Neural progenitor cell (in vitro differentiated cells): ENCODE data around the gene SLC46A3. TPM values are rescaled to one million over a fixed set of nuclear protein-coding genes. Genes with fewer than 3 reads are reported as not detected.

Experiments used
- DNase-seq: peaks from one replicate; pipeline ENCODE4 v3.0.0-alpha.2; 2016; ENCODE audit warnings: low spot score
- H2AFZ ChIP-seq: fragments of 200-600 bp; sonication (generic); replicated peaks from 2 replicates; pipeline ENCODE4 v1.6.1; 2016; ENCODE audit warnings: antibody characterized with exemption
- H3F3A ChIP-seq: fragments of 200-600 bp; sonication (generic); 2 replicates; pipeline ENCODE4 v1.6.1; 2016; ENCODE audit warnings: antibody characterized with exemption, low read depth
- H3K27ac ChIP-seq: fragments of 200-600 bp; sonication (generic); 2 replicates; pipeline ENCODE4 v1.5.1; 2016; ENCODE audit warnings: mild to moderate bottlenecking
- H3K27me3 ChIP-seq: fragments of 200-600 bp; sonication (generic); 2 replicates; pipeline ENCODE4 v1.6.1; 2016; ENCODE audit warnings: mild to moderate bottlenecking, moderate library complexity
- H3K36me3 ChIP-seq: fragments of 200-600 bp; sonication (generic); 2 replicates; pipeline ENCODE4 v1.5.1; 2016
- H3K4me1 ChIP-seq: fragments of 200-600 bp; sonication (generic); 2 replicates; pipeline ENCODE4 v1.6.1; 2016; ENCODE audit warnings: mixed run types
- H3K4me2 ChIP-seq: fragments of 200-600 bp; sonication (generic); 2 replicates; pipeline ENCODE4 v1.6.1; 2016
- H3K4me3 ChIP-seq: fragments of 200-600 bp; sonication (generic); 2 replicates; pipeline ENCODE4 v1.5.1; 2016
- H3K79me2 ChIP-seq: fragments of 200-600 bp; sonication (generic); 2 replicates; pipeline ENCODE4 v1.6.1; 2016; ENCODE audit warnings: low read depth
- H3K9ac ChIP-seq: fragments of 200-600 bp; sonication (generic); 2 replicates; pipeline ENCODE4 v1.6.1; 2016
- H3K9me3 ChIP-seq: fragments of 200-600 bp; sonication (generic); 2 replicates; pipeline ENCODE4 v1.5.1; 2016; ENCODE audit warnings: low read depth
- H4K20me1 ChIP-seq: fragments of 200-600 bp; sonication (generic); 2 replicates; pipeline ENCODE4 v1.6.1; 2016; ENCODE audit warnings: low read depth
- H3K27ac Mint-ChIP-seq: 3 replicates; pipeline ENCODE4 v1.8.0; 2021; ENCODE audit warnings: mixed read lengths
- H3K27me3 Mint-ChIP-seq: 2 replicates; pipeline ENCODE4 v1.8.0; 2022; ENCODE audit warnings: low read depth, mild to moderate bottlenecking, inconsistent platforms, moderate library complexity, mixed read lengths; ENCODE audit not compliant: insufficient read depth
- H3K36me3 Mint-ChIP-seq: 3 replicates; pipeline ENCODE4 v1.8.0; 2021; ENCODE audit warnings: mixed read lengths
- H3K4me1 Mint-ChIP-seq: 3 replicates; pipeline ENCODE4 v1.8.0; 2021; ENCODE audit warnings: mixed read lengths
- H3K4me3 Mint-ChIP-seq: 3 replicates; pipeline ENCODE4 v1.8.0; 2021; ENCODE audit warnings: mild to moderate bottlenecking, moderate library complexity, mixed read lengths
- H3K9me3 Mint-ChIP-seq: 3 replicates; pipeline ENCODE4 v1.8.0; 2020; ENCODE audit warnings: mixed read lengths
- CTCF ChIP-seq: fragments of 200-600 bp; sonication (generic); IDR thresholded peaks from 2 replicates; pipeline ENCODE4 v1.5.1; 2017; ENCODE audit warnings: antibody characterized with exemption, mild to moderate bottlenecking
- EZH2 ChIP-seq: fragments of 200-600 bp; sonication (generic); IDR thresholded peaks from 2 replicates; pipeline ENCODE4 v1.6.1; 2017; ENCODE audit warnings: antibody characterized with exemption, mild to moderate bottlenecking, moderate library complexity
- EZH2phosphoT487 ChIP-seq: fragments of 200-600 bp; sonication (generic); IDR thresholded peaks from 2 replicates; pipeline ENCODE4 v1.6.1; 2017; ENCODE audit warnings: antibody characterized with exemption
- total RNA-seq: library from RNA; depleted of rRNA; stranded (reverse); fragments of >200 nt; gene quantifications from 2 replicates; pipeline ENCODE4 v1.2.3, GENCODE V29; 2015; ENCODE audit warnings: low replicate concordance

SLC46A3 gene
- total RNA-seq, 1 donor from 2014 or later: not detected

GRCh38 chr13:28755546-28755870 is 36.7 kb upstream of the SLC46A3 start:
- no peaks in the 10 kb centered on the region for H3K36me3 ChIP-seq
- no peaks in the 10 kb centered on the region for H3K79me2 ChIP-seq
- TF ChIP-seq CTCF (no peak), EZH2phosphoT487 (no peak), EZH2 (no peak)
- H3K9me3 Mint-ChIP-seq: peaks cover 25% of the 10 kb centered on the region
- H2AFZ ChIP-seq: peak overlapping the region; percentile 89
- no peak overlapping the region for H3K4me3 ChIP-seq
- H4K20me1 ChIP-seq: no peaks in the 10 kb centered on the region
- peaks cover 14% of the 10 kb centered on the region for H3K9me3 ChIP-seq
- no peak overlapping the region for H3K4me2 ChIP-seq
- no peak overlapping the region for H3K9ac ChIP-seq
- H3K27me3 ChIP-seq: no peaks in the 10 kb centered on the region
- H3K4me1 Mint-ChIP-seq: no peaks in the 10 kb centered on the region
- no peak for DNase-seq
- H3K4me1 ChIP-seq: no peaks in the 10 kb centered on the region
- H3K4me3 Mint-ChIP-seq: no peak overlapping the region
- H3K36me3 Mint-ChIP-seq: no peaks in the 10 kb centered on the region
- no peaks in the 10 kb centered on the region for H3K27me3 Mint-ChIP-seq
- H3K27ac Mint-ChIP-seq: no peak overlapping the region
- no peaks in the 10 kb centered on the region for H3F3A ChIP-seq
- H3K27ac ChIP-seq: no peak overlapping the region

- H3K27ac ChIP-seq: no peak overlapping the region
- no peak overlapping the region for H3K4me3 ChIP-seq
- no peak overlapping the region for H3K9ac ChIP-seq
- no peak overlapping the region for H3K4me3 Mint-ChIP-seq
- no peaks in the 10 kb centered on the region for H3K4me1 Mint-ChIP-seq
- no peaks in the 10 kb centered on the region for H3K4me1 ChIP-seq
- H3K27ac Mint-ChIP-seq: no peak overlapping the region
- no peaks in the 10 kb centered on the region for H3K79me2 ChIP-seq
- peak overlapping the region; percentile 89 for H2AFZ ChIP-seq
- peaks cover 14% of the 10 kb centered on the region for H3K9me3 ChIP-seq
- H3K9me3 Mint-ChIP-seq: peaks cover 25% of the 10 kb centered on the region
- TF ChIP-seq CTCF: no peak
- TF ChIP-seq EZH2: no peak
- no peak for TF ChIP-seq EZH2phosphoT487
- no peaks in the 10 kb centered on the region for H3K27me3 ChIP-seq
- no peak for DNase-seq
- H3K4me2 ChIP-seq: no peak overlapping the region
- H3K36me3 Mint-ChIP-seq: no peaks in the 10 kb centered on the region
- H4K20me1 ChIP-seq: no peaks in the 10 kb centered on the region
- H3F3A ChIP-seq: no peaks in the 10 kb centered on the region
- H3K27me3 Mint-ChIP-seq: no peaks in the 10 kb centered on the region
- H3K36me3 ChIP-seq: no peaks in the 10 kb centered on the region
Observed at GRCh38 chr13:28754698-28755545, 36.2 kb upstream of the SLC46A3 start.

- H3K4me1 ChIP-seq: no peaks in the 10 kb centered on the region
- H3K4me1 Mint-ChIP-seq: no peaks in the 10 kb centered on the region
- no peak overlapping the region for H3K4me2 ChIP-seq
- H3K36me3 ChIP-seq: no peaks in the 10 kb centered on the region
- DNase-seq: no peak
- peaks cover 15% of the 10 kb centered on the region for H3K9me3 Mint-ChIP-seq
- no peak overlapping the region for H2AFZ ChIP-seq
- H3K4me3 Mint-ChIP-seq: no peak overlapping the region
- H3K36me3 Mint-ChIP-seq: no peaks in the 10 kb centered on the region
- H3K9me3 ChIP-seq: peaks cover 12% of the 10 kb centered on the region
- H3K27me3 Mint-ChIP-seq: no peaks in the 10 kb centered on the region
- H3K9ac ChIP-seq: no peak overlapping the region
- no peaks in the 10 kb centered on the region for H4K20me1 ChIP-seq
- no peaks in the 10 kb centered on the region for H3K27me3 ChIP-seq
- no peaks in the 10 kb centered on the region for H3K79me2 ChIP-seq
- H3F3A ChIP-seq: no peaks in the 10 kb centered on the region
- H3K4me3 ChIP-seq: no peak overlapping the region
- H3K27ac Mint-ChIP-seq: no peak overlapping the region
- TF ChIP-seq EZH2 (no peak), CTCF (no peak), EZH2phosphoT487 (no peak)
- H3K27ac ChIP-seq: no peak overlapping the region
Observed at GRCh38 chr13:28753946-28754345, 35.2 kb upstream of the SLC46A3 start.
